Gastrocnemius medialis (tissue), 4 donors: Measurements from ENCODE around the gene MCU. TPM values are rescaled to one million over a fixed set of nuclear protein-coding genes. Genes with fewer than 3 reads are reported as not detected.

Source experiments
- ATAC-seq, 2 donors: fragments of 150-250 bp; one replicate each; pipeline ENCODE4 v1.9.1; 2016
- DNase-seq, 2 donors: peaks; one replicate each; pipeline ENCODE4 v3.0.0-alpha.2; 2019
- H3K27ac ChIP-seq, 4 donors: fragments of 200-600 bp; sonication (generic); 1 replicate in 1 of 4; 2 replicates in 3 of 4; pipeline ENCODE4 v1.5.1; 2016 to 2018; ENCODE audit warnings: mild to moderate bottlenecking in 2 of 4, moderate library complexity in 1 of 4
- H3K27me3 ChIP-seq, 3 donors: fragments of 200-600 bp; sonication (generic) in 2 of 3; 1 replicate in 1 of 3; 2 replicates in 2 of 3; pipeline versions ENCODE4 v1.5.1 to v1.6.0; 2016 to 2019; ENCODE audit warnings: mild to moderate bottlenecking in 1 of 3, moderate library complexity in 1 of 3
- H3K36me3 ChIP-seq, 2 donors: fragments of 200-600 bp; sonication (generic) in 1 of 2; one replicate each; pipeline ENCODE4 v1.5.1; 2017 to 2018
- H3K4me1 ChIP-seq, 2 donors: fragments of 200-600 bp; sonication (generic) in 1 of 2; one replicate each; pipeline ENCODE4 v1.5.1; 2016 to 2017; ENCODE audit warnings: mild to moderate bottlenecking in 2 of 2
- H3K4me3 ChIP-seq, 4 donors: fragments of 200-600 bp; sonication (generic) in 3 of 4; 1 replicate in 1 of 4; 2 replicates in 3 of 4; pipeline ENCODE4 v1.5.1; 2016 to 2019; ENCODE audit warnings: mild to moderate bottlenecking in 2 of 4
- H3K9me3 ChIP-seq, 3 donors: fragments of 200-600 bp; sonication (generic) in 2 of 3; 1 replicate in 1 of 3; 2 replicates in 2 of 3; pipeline ENCODE4 v1.5.1; 2016 to 2019
- CTCF ChIP-seq, 5 experiments: fragments of 450-650 bp in 3 of 5; fragments of 200-600 bp in 2 of 5; sonication (generic) in 2 of 5; IDR thresholded peaks in 4 of 5; conservative IDR thresholded peaks in 1 of 5; 1 replicate in 4 of 5; 2 replicates in 1 of 5; pipeline ENCODE4 v1.5.1; 2016 to 2019; ENCODE audit warnings: antibody characterized with exemption in 5 of 5, mild to moderate bottlenecking in 3 of 5, moderate library complexity in 3 of 5
- POLR2A ChIP-seq, 2 donors: fragments of 450-650 bp; IDR thresholded peaks; one replicate each; pipeline ENCODE4 v1.6.1; 2017; ENCODE audit warnings: antibody characterized with exemption in 2 of 2, mild to moderate bottlenecking in 2 of 2, moderate library complexity in 2 of 2
- in situ Hi-C, 4 donors: fragments of 200-750 bp; cut with MboI; loops; one replicate each; pipeline versions ENCODE4 v1.15.0 to v1.8.0; 2017; ENCODE audit warnings: low sequenced_read_pairs in 4 of 4
- intact Hi-C: fragments of 100-400 bp; cut with DNase I; formaldehyde crosslinking; loops from one replicate; pipeline ENCODE4 v1.15.1; 2023; ENCODE audit warnings: low total_unique reads
- total RNA-seq, 4 donors: library from RNA; depleted of rRNA; stranded (reverse); fragments of >200 nt; gene quantifications; one replicate each; pipeline versions ENCODE4 v1.1.0 to v1.2.3, GENCODE V29; 2016

MCU gene
- total RNA-seq, 4 donors from 2014 or later, result 25.1 to 61.3 (median 49.0) TPM

- peak overlapping the region in 3 of 4 donors; percentile 8 to 37 (median 17) for H3K27ac ChIP-seq
Measured at GRCh38 chr10:72831696-72832409, 139.9 kb downstream of the MCU start.

GRCh38 chr10:72832701-72833100 lies 140.8 kb downstream of the MCU start:
- TF ChIP-seq CTCF (IDR thresholded peaks at IDR 0.05 in 4 of 5, conservative IDR thresholded peaks at IDR 0.05 in 1 of 5) (no peak), POLR2A (IDR thresholded peaks at IDR 0.05) (no peak)
- ATAC-seq (no peak), DNase-seq (no peak)
- in situ Hi-C loops, result loop anchor here (5.0 to 10.0 kb wide), 4 partner anchors 128 to 470 kb away; no protein-coding TSS in a partner anchor
- Histone ChIP-seq H3K4me3 (no peak overlapping the region), H3K4me1 (peaks cover 49 to 55% of the 10 kb centered on the region in 2 donors), H3K27me3 (no peaks in the 10 kb centered on the region), H3K36me3 (peaks cover 0 to 7% of the 10 kb centered on the region in 2 donors), H3K9me3 (no peaks in the 10 kb centered on the region), H3K27ac (peak overlapping the region in 1 of 4 donors; percentile 22)
- intact Hi-C loops, result loop anchor here (10.0 kb wide), 1 partner anchor 208 kb away; the partner anchor contains the start of gene MICU1

More at GRCh38 chr10:72831696-72832409, 139.9 kb downstream of the MCU start:
- Histone ChIP-seq H3K9me3 (no peaks in the 10 kb centered on the region), H3K4me3 (peak overlapping the region; percentile 3 to 23 (median 7)), H3K27me3 (no peaks in the 10 kb centered on the region), H3K4me1 (peaks cover 56 to 63% of the 10 kb centered on the region in 2 donors), H3K36me3 (peaks cover 0 to 7% of the 10 kb centered on the region in 2 donors)
- intact Hi-C loops, result loop anchor here (10.0 kb wide), 1 partner anchor 207 kb away; the partner anchor contains the start of gene MICU1
- TF ChIP-seq POLR2A (IDR thresholded peaks at IDR 0.05) (no peak), CTCF (IDR thresholded peaks at IDR 0.05 in 4 of 5, conservative IDR thresholded peaks at IDR 0.05 in 1 of 5) (no peak)
- ATAC-seq (no peak), DNase-seq (no peak)
- in situ Hi-C loops, result loop anchor here (5.0 to 10.0 kb wide), 4 partner anchors 127 to 470 kb away; no protein-coding TSS in a partner anchor

- in situ Hi-C loops (loop anchor here (5.0 to 10.0 kb wide), 4 partner anchors 130 to 472 kb away; no protein-coding TSS in a partner anchor), intact Hi-C loops (loop anchor here (1.0 to 10.0 kb wide), 3 partner anchors 140 to 470 kb away; partner anchors contain the start of gene MICU1)
- Histone ChIP-seq H3K4me1 (peaks cover 40 to 44% of the 10 kb centered on the region in 2 donors), H3K9me3 (no peaks in the 10 kb centered on the region), H3K4me3 (no peak overlapping the region), H3K36me3 (peaks cover 0 to 7% of the 10 kb centered on the region in 2 donors), H3K27ac (no peak overlapping the region), H3K27me3 (no peaks in the 10 kb centered on the region)
- ATAC-seq, result peak; percentile 68 to 82
- TF ChIP-seq POLR2A (IDR thresholded peaks at IDR 0.05) (no peak), CTCF (IDR thresholded peaks at IDR 0.05 in 4 of 5, conservative IDR thresholded peaks at IDR 0.05 in 1 of 5) (peak; percentile 62 to 69 (median 64))
- peak; percentile 32 to 37 for DNase-seq
Measured at GRCh38 chr10:72834183-72834825, 142.4 kb downstream of the MCU start.

- Histone ChIP-seq H3K9me3 (no peaks in the 10 kb centered on the region), H3K4me3 (no peak overlapping the region), H3K4me1 (no peaks in the 10 kb centered on the region), H3K27me3 (no peaks in the 10 kb centered on the region), H3K36me3 (no peaks in the 10 kb centered on the region), H3K27ac (no peak overlapping the region)
- in situ Hi-C loops, result no loop called here
- ATAC-seq (no peak), DNase-seq (no peak)
- intact Hi-C loops, result no loop called here
- TF ChIP-seq CTCF (IDR thresholded peaks at IDR 0.05 in 4 of 5, conservative IDR thresholded peaks at IDR 0.05 in 1 of 5) (no peak), POLR2A (IDR thresholded peaks at IDR 0.05) (no peak)
Measured at GRCh38 chr10:72840319-72840718, 148.4 kb downstream of the MCU start.
